ENCODE measurements around the gene PDGFC. TPM values are rescaled to one million over a fixed set of nuclear protein-coding genes. Genes with fewer than 3 reads are reported as not detected.

Gene PDGFC
- total RNA-seq, 1 experiment from 2014 or later, result 33.1 TPM

DNA sequence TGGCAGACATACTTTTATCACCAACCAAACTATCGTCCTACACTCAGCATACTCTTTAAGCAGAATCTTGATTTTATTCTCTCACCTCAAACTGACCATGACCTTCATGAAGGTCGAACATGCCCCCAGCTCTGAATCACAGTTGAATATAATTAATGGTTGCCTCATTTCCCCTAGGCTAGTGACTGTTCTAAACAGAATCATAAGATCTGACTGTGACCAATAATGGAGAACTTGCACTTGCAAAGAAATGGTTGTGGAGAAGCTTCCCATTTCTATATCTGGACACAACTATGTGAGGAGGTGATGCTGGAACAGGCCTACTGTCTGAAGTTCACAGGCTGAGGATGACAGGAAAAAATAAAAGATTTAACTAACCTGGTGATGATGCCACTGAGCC lies 85.1 kb downstream of the PDGFC start:
- Histone ChIP-seq H3F3A (ENCODE audit: insufficient read depth, low read depth) (no peaks in the 10 kb centered on the region), H2AFZ (no peak overlapping the region), H3K4me2 (no peak overlapping the region), H3K9me2 (ENCODE audit: insufficient read depth) (no peaks in the 10 kb centered on the region), H4K20me1 (ENCODE audit: insufficient read depth) (no peaks in the 10 kb centered on the region), H3K4me1 (replicated peaks; ENCODE audit: insufficient read depth) (no peaks in the 10 kb centered on the region), H3K9me3 (ENCODE audit: insufficient read depth, low read depth) (no peaks in the 10 kb centered on the region), H3K4me3 (no peak overlapping the region), H3K36me3 (ENCODE audit: low read depth) (no peaks in the 10 kb centered on the region), H3K27me3 (ENCODE audit: insufficient read depth, low read depth) (no peaks in the 10 kb centered on the region), H3K27ac (no peak overlapping the region), H3K79me2 (ENCODE audit: low read depth) (no peaks in the 10 kb centered on the region)
- DNase-seq, result no peak
- ChIA-PET POLR2A (ENCODE audit: unreplicated experiment) (no interaction called here), CTCF (no interaction called here)
- no TSS peak for BruUV-seq (replicated peaks)
- TF ChIP-seq, protein P1, sequence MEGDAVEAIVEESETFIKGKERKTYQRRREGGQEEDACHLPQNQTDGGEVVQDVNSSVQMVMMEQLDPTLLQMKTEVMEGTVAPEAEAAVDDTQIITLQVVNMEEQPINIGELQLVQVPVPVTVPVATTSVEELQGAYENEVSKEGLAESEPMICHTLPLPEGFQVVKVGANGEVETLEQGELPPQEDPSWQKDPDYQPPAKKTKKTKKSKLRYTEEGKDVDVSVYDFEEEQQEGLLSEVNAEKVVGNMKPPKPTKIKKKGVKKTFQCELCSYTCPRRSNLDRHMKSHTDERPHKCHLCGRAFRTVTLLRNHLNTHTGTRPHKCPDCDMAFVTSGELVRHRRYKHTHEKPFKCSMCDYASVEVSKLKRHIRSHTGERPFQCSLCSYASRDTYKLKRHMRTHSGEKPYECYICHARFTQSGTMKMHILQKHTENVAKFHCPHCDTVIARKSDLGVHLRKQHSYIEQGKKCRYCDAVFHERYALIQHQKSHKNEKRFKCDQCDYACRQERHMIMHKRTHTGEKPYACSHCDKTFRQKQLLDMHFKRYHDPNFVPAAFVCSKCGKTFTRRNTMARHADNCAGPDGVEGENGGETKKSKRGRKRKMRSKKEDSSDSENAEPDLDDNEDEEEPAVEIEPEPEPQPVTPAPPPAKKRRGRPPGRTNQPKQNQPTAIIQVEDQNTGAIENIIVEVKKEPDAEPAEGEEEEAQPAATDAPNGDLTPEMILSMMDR (conservative IDR thresholded peaks at IDR 0.05), result no peak
- TF ChIP-seq EZH2 (IDR thresholded peaks at IDR 0.05; ENCODE audit: low read depth), result no peak
- intact Hi-C loops (cut with micrococcal nuclease; ENCODE audit: unreplicated experiment), result no loop called here

DNA sequence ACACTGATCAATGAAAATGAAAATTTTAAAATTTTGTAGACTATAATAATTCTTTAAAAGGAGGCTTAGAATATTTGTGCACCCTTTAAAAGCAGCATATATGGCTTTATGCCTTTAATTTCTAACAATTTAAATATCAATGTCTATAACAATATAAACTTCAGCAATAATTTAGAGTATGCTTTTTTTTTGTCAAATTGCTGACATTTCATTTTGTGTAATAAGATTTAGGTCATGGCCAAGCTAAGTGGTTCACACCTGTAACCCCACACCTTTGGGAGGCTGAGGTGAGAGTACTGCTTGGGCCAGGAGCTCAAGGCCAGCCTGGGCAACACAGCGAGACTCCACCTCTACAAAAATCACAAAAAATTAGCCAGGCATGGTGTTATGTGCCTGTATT lies 86.2 kb downstream of the PDGFC start:
- Histone ChIP-seq H3K79me2 (ENCODE audit: low read depth) (no peaks in the 10 kb centered on the region), H3K27ac (no peak overlapping the region), H3K9me3 (ENCODE audit: insufficient read depth, low read depth) (no peaks in the 10 kb centered on the region), H2AFZ (no peak overlapping the region), H3K9me2 (ENCODE audit: insufficient read depth) (no peaks in the 10 kb centered on the region), H3K4me1 (replicated peaks; ENCODE audit: insufficient read depth) (no peaks in the 10 kb centered on the region), H3K4me2 (no peak overlapping the region), H3K4me3 (no peak overlapping the region), H3K27me3 (ENCODE audit: insufficient read depth, low read depth) (no peaks in the 10 kb centered on the region), H3F3A (ENCODE audit: insufficient read depth, low read depth) (no peaks in the 10 kb centered on the region), H4K20me1 (ENCODE audit: insufficient read depth) (no peaks in the 10 kb centered on the region), H3K36me3 (ENCODE audit: low read depth) (no peaks in the 10 kb centered on the region)
- no peak for DNase-seq
- no peak for TF ChIP-seq EZH2 (IDR thresholded peaks at IDR 0.05; ENCODE audit: low read depth)
- TF ChIP-seq, protein P1 (conservative IDR thresholded peaks at IDR 0.05), result no peak
- POLR2A ChIA-PET (ENCODE audit: unreplicated experiment), result interaction anchor here (0.7 kb wide), 1 partner anchor 144 kb away, joined by 5 read pairs; no protein-coding TSS in a partner anchor
- intact Hi-C loops (cut with micrococcal nuclease; ENCODE audit: unreplicated experiment), result no loop called here
- CTCF ChIA-PET, result no interaction called here
- no TSS peak for BruUV-seq (replicated peaks)

DNA sequence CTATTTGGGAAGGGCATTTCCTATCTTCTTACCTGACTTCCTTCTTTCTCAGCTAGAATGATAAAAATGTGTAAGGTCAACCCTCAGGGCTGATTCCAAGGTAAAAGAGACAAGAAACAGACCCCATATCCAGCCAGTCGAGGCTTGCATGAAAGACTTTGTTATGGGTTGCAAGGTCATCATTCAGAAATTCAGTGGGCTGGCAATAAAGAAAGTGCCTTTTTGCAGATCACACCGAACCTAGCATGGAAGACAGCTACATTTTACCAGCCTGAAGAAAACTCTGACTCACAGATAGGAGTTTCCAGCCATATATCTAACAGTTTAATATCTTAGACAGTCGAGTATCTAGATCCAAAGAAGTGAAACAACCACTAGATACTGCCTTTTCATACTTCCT lies 87.4 kb downstream of the PDGFC start:
- Histone ChIP-seq H3K9me3 (ENCODE audit: insufficient read depth, low read depth) (no peaks in the 10 kb centered on the region), H3K9me2 (ENCODE audit: insufficient read depth) (no peaks in the 10 kb centered on the region), H3F3A (ENCODE audit: insufficient read depth, low read depth) (no peaks in the 10 kb centered on the region), H2AFZ (no peak overlapping the region), H3K4me2 (no peak overlapping the region), H3K27ac (no peak overlapping the region), H3K36me3 (ENCODE audit: low read depth) (no peaks in the 10 kb centered on the region), H3K4me1 (replicated peaks; ENCODE audit: insufficient read depth) (no peaks in the 10 kb centered on the region), H3K79me2 (ENCODE audit: low read depth) (no peaks in the 10 kb centered on the region), H3K4me3 (no peak overlapping the region), H4K20me1 (ENCODE audit: insufficient read depth) (no peaks in the 10 kb centered on the region), H3K27me3 (ENCODE audit: insufficient read depth, low read depth) (no peaks in the 10 kb centered on the region)
- BruUV-seq (replicated peaks), result no TSS peak
- DNase-seq, result no peak
- intact Hi-C loops (cut with micrococcal nuclease; ENCODE audit: unreplicated experiment), result no loop called here
- ChIA-PET POLR2A (ENCODE audit: unreplicated experiment) (no interaction called here), CTCF (no interaction called here)
- TF ChIP-seq, protein P1 (conservative IDR thresholded peaks at IDR 0.05), result no peak

Data from PC-9 (cell line).